CD4-positive, alpha-beta T cell treated with Interferon alpha-2 for 1 hour (primary cell): ENCODE results near the gene STOX2.

Experiments
- DNase-seq, 2 donors: peaks; one replicate each; pipeline ENCODE4 v3.0.0-alpha.2; 2020 to 2022

STOX2 gene

GRCh38 chr4:183905081-183905592 is at the start of gene STOX2:
STOX2 (plus strand) TSS chr4:183905307; CDS start chr4:183906791, 1,484 bp downstream.
- DNase-seq: no peak

- DNase-seq: no peak
Observed at GRCh38 chr4:183855323-183856190, 49.5 kb upstream of the STOX2 start.

GRCh38 chr4:183857040-183857439 is 48.1 kb upstream of the STOX2 start:
- no peak for DNase-seq

DNA sequence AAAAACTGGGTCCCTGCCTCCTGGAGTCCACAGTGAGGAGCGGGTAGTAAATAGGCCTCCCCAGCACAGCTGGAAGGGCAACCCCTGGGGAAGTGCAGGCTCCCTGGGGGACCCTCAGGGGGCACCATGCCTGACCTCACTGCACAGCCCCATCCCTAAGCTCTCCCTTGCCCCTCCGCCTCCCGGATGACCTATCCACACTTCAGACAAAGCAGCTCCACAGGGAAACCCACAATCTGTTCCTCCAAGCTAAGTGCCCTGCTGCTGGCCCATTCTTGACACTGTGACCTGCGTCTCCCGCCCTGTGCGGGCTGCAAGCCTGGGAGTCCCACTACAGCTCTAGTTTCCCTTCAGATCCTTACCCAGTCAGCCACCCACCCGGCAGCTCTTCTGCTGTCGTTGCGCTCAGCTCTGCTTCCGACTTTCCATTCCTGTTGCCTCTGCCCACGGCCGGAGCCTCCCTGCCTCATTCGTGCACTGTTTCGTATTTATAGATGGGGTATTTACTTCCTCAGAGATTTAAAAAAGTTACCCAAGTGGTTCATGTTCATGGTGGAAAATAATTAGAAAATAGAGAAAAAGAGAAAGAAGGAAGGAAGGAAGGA is 47.0 kb upstream of the STOX2 start:
- no peak for DNase-seq

DNA sequence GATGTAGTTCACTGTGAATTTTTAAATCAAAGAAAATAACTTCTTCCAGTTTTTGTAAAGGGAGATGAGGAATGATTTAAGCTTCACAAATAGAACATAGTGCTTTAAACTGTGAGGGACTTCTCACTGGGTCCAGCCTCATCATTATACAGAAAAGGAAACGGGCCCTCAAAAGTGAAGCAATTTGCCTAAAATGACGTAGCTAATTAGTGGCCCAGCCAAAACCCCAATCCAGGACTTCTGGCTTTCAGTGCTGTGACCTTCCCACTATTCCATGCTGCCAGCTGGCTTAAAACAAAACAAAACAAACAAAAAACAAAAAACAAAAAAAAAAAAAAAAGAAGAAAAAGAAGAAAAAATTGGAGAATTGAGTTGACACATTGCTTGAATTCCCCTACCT is 45.0 kb upstream of the STOX2 start:
- no peak for DNase-seq

GRCh38 chr4:183860731-183861130 is 44.4 kb upstream of the STOX2 start:
- no peak for DNase-seq

DNA sequence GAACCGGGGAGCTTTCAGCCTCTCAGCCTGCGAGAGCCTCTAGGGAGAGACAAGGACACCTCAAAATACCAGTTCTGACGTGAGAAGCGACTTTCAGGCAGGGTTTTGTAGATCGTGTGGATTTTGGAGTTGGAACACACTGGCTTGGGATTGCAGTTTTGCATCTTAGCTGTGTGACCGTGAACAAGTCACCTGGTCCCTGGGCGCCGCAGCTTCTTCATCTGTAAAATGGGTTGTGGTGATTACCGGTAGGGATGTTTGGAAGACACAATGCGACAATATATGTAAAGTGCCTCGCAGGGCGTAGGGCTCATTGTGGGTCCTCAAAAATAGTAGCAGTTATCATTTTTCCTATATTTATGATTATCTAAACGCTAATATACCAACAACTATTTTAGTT is 43.7 kb upstream of the STOX2 start:
- no peak for DNase-seq

DNA sequence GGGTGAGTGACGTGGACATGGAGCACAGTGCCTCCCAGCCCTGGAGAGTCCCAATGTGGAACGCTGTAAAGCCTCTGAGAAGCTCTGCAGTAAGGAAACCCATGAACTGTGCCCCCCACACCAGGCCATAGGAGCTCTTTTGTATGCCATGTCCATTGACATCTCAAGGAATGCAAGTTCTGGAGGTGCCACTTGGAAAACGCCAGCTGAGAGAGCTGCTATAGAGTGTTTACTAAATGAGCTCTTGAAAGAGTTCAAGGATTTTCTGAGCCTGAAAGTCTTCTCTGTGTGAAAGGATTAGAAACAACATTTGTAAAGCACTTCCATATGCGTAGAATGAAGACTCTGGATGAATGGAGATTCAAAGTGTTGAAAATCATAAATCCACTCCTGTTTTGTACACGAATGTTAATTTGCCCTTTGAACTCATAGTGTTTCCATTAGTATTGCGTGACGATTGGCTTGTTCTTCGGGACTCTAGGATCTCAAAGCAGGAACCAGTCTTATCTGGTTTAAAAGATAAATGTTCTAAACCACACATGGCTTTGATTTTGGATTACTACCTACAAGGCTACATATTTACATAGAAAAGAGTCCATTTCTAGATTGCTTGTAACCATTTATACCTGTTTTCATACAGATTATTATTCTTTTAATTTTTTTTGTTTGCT is 41.8 kb upstream of the STOX2 start:
- no peak for DNase-seq

GRCh38 chr4:183867247-183867646 is 37.9 kb upstream of the STOX2 start:
- DNase-seq: no peak

GRCh38 chr4:183870997-183871396 is 34.1 kb upstream of the STOX2 start:
- DNase-seq: no peak

- DNase-seq: no peak
Observed at GRCh38 chr4:183871581-183871980, 33.5 kb upstream of the STOX2 start.

GRCh38 chr4:183872531-183872930 is 32.6 kb upstream of the STOX2 start:
- no peak for DNase-seq

GRCh38 chr4:183873409-183874185 is 31.5 kb upstream of the STOX2 start:
- DNase-seq: no peak

GRCh38 chr4:183875251-183875825 is 29.8 kb upstream of the STOX2 start:
- DNase-seq: no peak

GRCh38 chr4:183876268-183876934 is 28.7 kb upstream of the STOX2 start:
- no peak for DNase-seq

- DNase-seq: no peak
Observed at GRCh38 chr4:183878251-183878970, 26.7 kb upstream of the STOX2 start.

- no peak for DNase-seq
Observed at GRCh38 chr4:183885205-183885720, 19.8 kb upstream of the STOX2 start.

DNA sequence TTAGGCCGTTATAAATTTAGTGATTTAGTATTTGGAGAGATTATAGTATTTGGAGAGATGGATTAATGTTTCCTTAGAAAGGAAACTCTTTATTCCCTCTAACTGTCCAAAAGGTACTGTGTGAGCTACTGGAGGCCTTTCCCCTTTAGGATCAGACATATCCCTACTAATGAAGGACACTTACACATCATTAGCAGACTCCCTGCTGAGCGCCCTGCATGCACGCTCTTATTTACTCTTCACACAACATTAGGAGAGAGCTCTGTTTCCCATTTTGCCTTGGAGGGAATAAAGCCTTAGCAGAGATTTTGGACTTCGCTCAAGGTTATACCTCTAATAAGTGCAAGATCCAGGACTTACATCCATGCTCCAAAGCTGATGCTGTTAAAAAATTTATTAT is 17.8 kb upstream of the STOX2 start:
- DNase-seq: no peak

GRCh38 chr4:183888564-183888963 is 16.5 kb upstream of the STOX2 start:
- no peak for DNase-seq

- no peak for DNase-seq
Observed at GRCh38 chr4:183889190-183889589, 15.9 kb upstream of the STOX2 start.

DNA sequence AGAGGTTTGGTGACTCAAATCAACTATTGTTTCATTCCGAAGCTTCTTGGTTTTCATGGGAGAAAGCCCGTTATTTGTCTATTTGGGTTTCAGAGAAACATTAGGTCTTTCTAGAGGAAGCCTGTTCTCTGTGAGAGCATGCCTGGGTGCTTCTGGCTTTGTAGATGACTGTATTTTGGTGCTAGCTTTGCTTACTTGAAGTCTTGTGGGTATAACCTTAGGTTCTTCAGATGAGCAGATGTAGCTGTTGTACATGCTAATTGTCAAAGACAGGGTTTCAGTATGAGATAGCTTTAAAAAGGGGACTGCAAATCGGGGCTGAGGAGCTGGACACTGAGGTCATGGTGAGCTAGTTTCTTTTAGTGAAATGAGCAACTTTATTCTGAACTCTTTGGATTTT is 7.9 kb upstream of the STOX2 start:
- no peak for DNase-seq
